K562 (cell line): ENCODE measurements around the gene PNKD. TPM values are rescaled to one million over a fixed set of nuclear protein-coding genes. Genes with fewer than 3 reads are reported as not detected.
A peak's percentile ranks its signal among the peaks of the same experiment; 100 is the strongest.

Source experiments
- ARID3A ChIP-seq: IDR thresholded peaks from 2 replicates; pipeline ENCODE4 v1.6.1; 2012; ENCODE audit warnings: low read depth, low read length, improper control_type of control experiment, borderline replicate concordance
- BACH1 ChIP-seq: fragments of 200-800 bp; sonication (Bioruptor generic); IDR thresholded peaks from 2 replicates; pipeline ENCODE4 v1.6.1; 2016; ENCODE audit warnings: missing genetic modification characterization, missing compliant biosample characterization
- BCOR ChIP-seq: fragments of 450-650 bp; IDR thresholded peaks from 2 replicates; pipeline ENCODE4 v1.6.1; 2016
- COPS2 ChIP-seq: fragments of 450-650 bp; conservative IDR thresholded peaks from 2 replicates; pipeline ENCODE4 v1.6.1; 2016; ENCODE audit warnings: mild to moderate bottlenecking, moderate library complexity
- CTBP1 ChIP-seq: fragments of 450-650 bp; IDR thresholded peaks from 2 replicates; pipeline ENCODE4 v1.6.1; 2016; ENCODE audit warnings: borderline replicate concordance
- E2F5 ChIP-seq: sonication (generic); formaldehyde crosslinking; IDR thresholded peaks from 2 replicates; pipeline ENCODE4 v1.8.0; 2022; ENCODE audit warnings: mild to moderate bottlenecking, missing genetic modification reagents
- HIVEP1 ChIP-seq: fragments of 250-450 bp; sonication (Bioruptor Pico); IDR thresholded peaks from 2 replicates; pipeline ENCODE4 v1.4.0; 2020; ENCODE audit warnings: mild to moderate bottlenecking
- HNRNPH1 ChIP-seq: fragments of 200-400 bp; formaldehyde crosslinking; optimal IDR thresholded peaks from 2 replicates; pipeline ENCODE3; 2017; ENCODE audit warnings: low read depth, mild to moderate bottlenecking, low read length, moderate library complexity
- MAZ ChIP-seq, 2 experiments: fragments of 450-650 bp in 1 of 2; sonication (generic) in 1 of 2; formaldehyde crosslinking; IDR thresholded peaks in 1 of 2; conservative IDR thresholded peaks in 1 of 2; 2 replicates each; pipeline versions ENCODE4 v1.4.0 to v1.5.0; 2020; ENCODE audit warnings: mild to moderate bottlenecking in 1 of 2, missing genetic modification reagents in 1 of 2
- MBD2 ChIP-seq: sonication (generic); IDR thresholded peaks from 2 replicates; pipeline ENCODE4 v1.6.1; 2016; ENCODE audit warnings: low read depth, borderline replicate concordance
- NFE2 ChIP-seq: IDR thresholded peaks from 2 replicates; pipeline ENCODE4 v1.6.1; 2014; ENCODE audit warnings: antibody characterized with exemption, low read depth
- POLR2AphosphoS2 ChIP-seq: IDR thresholded peaks from 2 replicates; pipeline ENCODE4 v1.6.1; 2012; ENCODE audit warnings: low read length, improper control_type of control experiment
- RBM14 ChIP-seq: fragments of 200-400 bp; formaldehyde crosslinking; IDR thresholded peaks from 2 replicates; pipeline ENCODE4 v1.6.1; 2018; ENCODE audit warnings: low read depth, mild to moderate bottlenecking, low read length, moderate library complexity, borderline replicate concordance; ENCODE audit not compliant: insufficient read depth
- RNF219 ChIP-seq: fragments of 250-450 bp; sonication (Bioruptor Pico); IDR thresholded peaks from 2 replicates; pipeline ENCODE4 v1.5.0; 2022; ENCODE audit warnings: mild to moderate bottlenecking
- SAFB2 ChIP-seq: fragments of 200-400 bp; formaldehyde crosslinking; IDR thresholded peaks from 2 replicates; pipeline ENCODE4 v1.6.1; 2018; ENCODE audit warnings: borderline replicate concordance, low read length, low read depth, moderate library complexity; ENCODE audit not compliant: severe bottlenecking
- SUPT5H ChIP-seq: fragments of 450-650 bp; IDR thresholded peaks from 2 replicates; pipeline ENCODE4 v1.6.1; 2016
- TAF9B ChIP-seq: fragments of 450-650 bp; IDR thresholded peaks from 2 replicates; pipeline ENCODE4 v1.6.1; 2018; ENCODE audit warnings: mild to moderate bottlenecking; ENCODE audit not compliant: partially characterized antibody
- ZNF124 ChIP-seq: sonication (generic); formaldehyde crosslinking; IDR thresholded peaks from 2 replicates; pipeline ENCODE4 v1.8.1; 2022; ENCODE audit warnings: missing genetic modification reagents
- ZNF217 ChIP-seq: sonication (generic); formaldehyde crosslinking; IDR thresholded peaks from 2 replicates; pipeline ENCODE4 v1.8.0; 2022; ENCODE audit warnings: mild to moderate bottlenecking, missing genetic modification reagents
- ZZZ3 ChIP-seq: fragments of 450-650 bp; IDR thresholded peaks from 2 replicates; pipeline ENCODE4 v1.6.1; 2016; ENCODE audit warnings: antibody characterized with exemption, mild to moderate bottlenecking, moderate library complexity
- polyA plus RNA-seq, 8 experiments: library from polyadenylated mRNA; depleted of rRNA in 4 of 8; stranded (reverse) in 5 of 8; unstranded in 3 of 8; fragments of >200 nt; fragmentation: Nextera tagmentation in 2 of 8; fragmentation: Illumina TruSeq in 1 of 8; extraction: Ambion mirVana in 2 of 8; extraction: Trizol in 1 of 8; gene quantifications; 2 replicates each; pipeline versions ENCODE4 v1.2.1 to v1.2.3, GENCODE V29; 2011 to 2014; ENCODE audit warnings: inconsistent platforms in 1 of 8, missing spikeins in 1 of 8
- total RNA-seq, 7 experiments: library from RNA; depleted of rRNA in 6 of 7; stranded (reverse); fragments of >200 nt in 6 of 7; fragmentation: Illumina TruSeq in 2 of 7; extraction: Trizol in 2 of 7; gene quantifications; 2 replicates each; pipeline versions ENCODE4 v1.2.1 to v1.2.3, GENCODE V29; 2011 to 2021; ENCODE audit warnings: low replicate concordance in 1 of 7
- TF ChIP-seq, protein P1 (sequence below): fragments of 200-800 bp; sonication (Bioruptor generic); IDR thresholded peaks from 2 replicates; pipeline ENCODE4 v1.6.1; 2017; ENCODE audit warnings: missing genetic modification characterization, missing compliant biosample characterization

PNKD gene
- total and polyA plus RNA-seq, 9 of the 15 experiments (the other 6 are each of a cell fraction or from before 2014, with no cell fraction given): 26.0 to 105 (median 60.1) TPM

GRCh38 chr2:218272531-218273212 lies 2.4 kb downstream of the PNKD start (continued):
- TF ChIP-seq, protein P1, sequence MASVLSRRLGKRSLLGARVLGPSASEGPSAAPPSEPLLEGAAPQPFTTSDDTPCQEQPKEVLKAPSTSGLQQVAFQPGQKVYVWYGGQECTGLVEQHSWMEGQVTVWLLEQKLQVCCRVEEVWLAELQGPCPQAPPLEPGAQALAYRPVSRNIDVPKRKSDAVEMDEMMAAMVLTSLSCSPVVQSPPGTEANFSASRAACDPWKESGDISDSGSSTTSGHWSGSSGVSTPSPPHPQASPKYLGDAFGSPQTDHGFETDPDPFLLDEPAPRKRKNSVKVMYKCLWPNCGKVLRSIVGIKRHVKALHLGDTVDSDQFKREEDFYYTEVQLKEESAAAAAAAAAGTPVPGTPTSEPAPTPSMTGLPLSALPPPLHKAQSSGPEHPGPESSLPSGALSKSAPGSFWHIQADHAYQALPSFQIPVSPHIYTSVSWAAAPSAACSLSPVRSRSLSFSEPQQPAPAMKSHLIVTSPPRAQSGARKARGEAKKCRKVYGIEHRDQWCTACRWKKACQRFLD: no peak
- TF ChIP-seq BACH1 (tag) (no peak), RNF219 (no peak), SAFB2 (no peak), HNRNPH1 (no peak), ZNF124 (CRISPR knock-in tag) (no peak), CTBP1 (peak; percentile 39; the same call in 1 of the 2 replicates), POLR2AphosphoS2 (peak; percentile 94), ARID3A (peak; percentile 45; the same call in 1 of the 2 replicates), MAZ (CRISPR knock-in tag; conservative IDR thresholded peaks at IDR 0.05 in 1 of 2, IDR thresholded peaks at IDR 0.05 in 1 of 2) (peak; percentile 51 to 81; a peak in 2 of 4 replicates), NFE2 (no peak), SUPT5H (peak; percentile 42; the same call in 1 of the 2 replicates), BCOR (no peak), MBD2 (no peak), ZNF217 (CRISPR knock-in tag) (no peak), RBM14 (no peak), COPS2 (no peak), TAF9B (no peak), ZZZ3 (no peak), E2F5 (CRISPR knock-in tag) (no peak), HIVEP1 (CRISPR knock-in tag) (no peak)
